SK-N-SH (cell line): ENCODE measurements around the gene FSD2.

Experiments
- EP300 ChIP-seq, 2 experiments: IDR thresholded peaks; 2 replicates each; pipeline versions ENCODE4 v1.4.0 to v1.6.1; 2012; ENCODE audit warnings: borderline replicate concordance in 1 of 2, low read depth in 1 of 2, low read length in 1 of 2
- EZH2phosphoT487 ChIP-seq: fragments of 200-600 bp; sonication (generic); IDR thresholded peaks from 2 replicates; pipeline ENCODE4 v1.6.1; 2017; ENCODE audit warnings: low read depth, mixed run types, mild to moderate bottlenecking, antibody characterized with exemption, moderate library complexity, borderline replicate concordance
- FOXM1 ChIP-seq: IDR thresholded peaks from 2 replicates; pipeline ENCODE4 v1.4.0; 2012; ENCODE audit warnings: low read depth, mild to moderate bottlenecking
- JUND ChIP-seq: IDR thresholded peaks from 2 replicates; pipeline ENCODE4 v1.4.0; 2012
- POLR2AphosphoS5 ChIP-seq: IDR thresholded peaks from 2 replicates; pipeline ENCODE4 v1.6.1; 2012; ENCODE audit warnings: low read depth, low read length
- RAD21 ChIP-seq: IDR thresholded peaks from 2 replicates; pipeline ENCODE4 v1.6.1; 2012; ENCODE audit warnings: mild to moderate bottlenecking, low read length
- RCOR1 ChIP-seq: fragments of 150-350 bp; IDR thresholded peaks from 2 replicates; pipeline ENCODE4 v1.6.1; 2017; ENCODE audit warnings: antibody characterized with exemption, low read length
- SIN3A ChIP-seq: IDR thresholded peaks from 2 replicates; pipeline ENCODE4 v1.6.1; 2012; ENCODE audit warnings: low read depth, mild to moderate bottlenecking, low read length, moderate library complexity, borderline replicate concordance
- TF ChIP-seq, protein P1 (sequence below): fragments of 200-600 bp; sonication (generic); IDR thresholded peaks from 2 replicates; pipeline ENCODE4 v1.6.1; 2017; ENCODE audit warnings: antibody characterized with exemption, mild to moderate bottlenecking, moderate library complexity
- TF ChIP-seq, protein P2 (sequence below): IDR thresholded peaks from 2 replicates; pipeline ENCODE4; 2012

- TF ChIP-seq, protein P1, sequence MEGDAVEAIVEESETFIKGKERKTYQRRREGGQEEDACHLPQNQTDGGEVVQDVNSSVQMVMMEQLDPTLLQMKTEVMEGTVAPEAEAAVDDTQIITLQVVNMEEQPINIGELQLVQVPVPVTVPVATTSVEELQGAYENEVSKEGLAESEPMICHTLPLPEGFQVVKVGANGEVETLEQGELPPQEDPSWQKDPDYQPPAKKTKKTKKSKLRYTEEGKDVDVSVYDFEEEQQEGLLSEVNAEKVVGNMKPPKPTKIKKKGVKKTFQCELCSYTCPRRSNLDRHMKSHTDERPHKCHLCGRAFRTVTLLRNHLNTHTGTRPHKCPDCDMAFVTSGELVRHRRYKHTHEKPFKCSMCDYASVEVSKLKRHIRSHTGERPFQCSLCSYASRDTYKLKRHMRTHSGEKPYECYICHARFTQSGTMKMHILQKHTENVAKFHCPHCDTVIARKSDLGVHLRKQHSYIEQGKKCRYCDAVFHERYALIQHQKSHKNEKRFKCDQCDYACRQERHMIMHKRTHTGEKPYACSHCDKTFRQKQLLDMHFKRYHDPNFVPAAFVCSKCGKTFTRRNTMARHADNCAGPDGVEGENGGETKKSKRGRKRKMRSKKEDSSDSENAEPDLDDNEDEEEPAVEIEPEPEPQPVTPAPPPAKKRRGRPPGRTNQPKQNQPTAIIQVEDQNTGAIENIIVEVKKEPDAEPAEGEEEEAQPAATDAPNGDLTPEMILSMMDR = no peak
- TF ChIP-seq SIN3A (no peak), FOXM1 (no peak), RCOR1 (no peak), JUND (no peak), EP300 (IDR thresholded peaks at IDR 0.05; ENCODE audit: borderline replicate concordance in 1 of 2, low read depth in 1 of 2, low read length in 1 of 2) (no peak), EZH2phosphoT487 (no peak), POLR2AphosphoS5 (no peak), RAD21 (no peak)
- TF ChIP-seq, protein P2, sequence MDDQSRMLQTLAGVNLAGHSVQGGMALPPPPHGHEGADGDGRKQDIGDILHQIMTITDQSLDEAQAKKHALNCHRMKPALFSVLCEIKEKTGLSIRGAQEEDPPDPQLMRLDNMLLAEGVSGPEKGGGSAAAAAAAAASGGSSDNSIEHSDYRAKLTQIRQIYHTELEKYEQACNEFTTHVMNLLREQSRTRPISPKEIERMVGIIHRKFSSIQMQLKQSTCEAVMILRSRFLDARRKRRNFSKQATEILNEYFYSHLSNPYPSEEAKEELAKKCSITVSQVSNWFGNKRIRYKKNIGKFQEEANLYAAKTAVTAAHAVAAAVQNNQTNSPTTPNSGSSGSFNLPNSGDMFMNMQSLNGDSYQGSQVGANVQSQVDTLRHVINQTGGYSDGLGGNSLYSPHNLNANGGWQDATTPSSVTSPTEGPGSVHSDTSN = no peak
Measured at GRCh38 chr15:82714016-82714415, 91.9 kb downstream of the FSD2 start.
